Fibroblast of mammary gland (primary cell): ENCODE data around the gene TOMM34.

Experiments used
- DNase-seq: peaks from one replicate; pipeline ENCODE4 v3.0.0-alpha.2; 2010; ENCODE audit warnings: low read depth
- H3K4me3 ChIP-seq: 2 replicates; pipeline ENCODE4 v1.5.1; 2011; ENCODE audit warnings: low read depth, mild to moderate bottlenecking, low read length, moderate library complexity; ENCODE audit not compliant: control insufficient read depth
- CTCF ChIP-seq: conservative IDR thresholded peaks from 2 replicates; pipeline ENCODE4 v1.5.1; 2011; ENCODE audit warnings: low read depth, low read length, inconsistent platforms; ENCODE audit not compliant: control insufficient read depth, insufficient read depth

Gene TOMM34

GRCh38 chr20:44936510-44936909 is 23.7 kb downstream of the TOMM34 start:
- TF ChIP-seq CTCF = no peak
- DNase-seq = no peak
- no peak overlapping the region for H3K4me3 ChIP-seq

GRCh38 chr20:44932916-44933315 is 27.3 kb downstream of the TOMM34 start:
- H3K4me3 ChIP-seq = no peak overlapping the region
- DNase-seq = no peak
- no peak for TF ChIP-seq CTCF

GRCh38 chr20:44931911-44932310 is 28.3 kb downstream of the TOMM34 start:
- no peak overlapping the region for H3K4me3 ChIP-seq
- TF ChIP-seq CTCF = no peak
- no peak for DNase-seq

GRCh38 chr20:44930517-44931168 is 29.6 kb downstream of the TOMM34 start:
- no peak for DNase-seq
- no peak overlapping the region for H3K4me3 ChIP-seq
- TF ChIP-seq CTCF = no peak

GRCh38 chr20:44928595-44928994 is 31.6 kb downstream of the TOMM34 start:
- no peak for TF ChIP-seq CTCF
- DNase-seq = no peak
- H3K4me3 ChIP-seq = no peak overlapping the region

GRCh38 chr20:44924541-44924940 is 35.7 kb downstream of the TOMM34 start:
- TF ChIP-seq CTCF = no peak
- no peak overlapping the region for H3K4me3 ChIP-seq
- DNase-seq = no peak

GRCh38 chr20:44921447-44921846 is 38.8 kb downstream of the TOMM34 start:
- no peak overlapping the region for H3K4me3 ChIP-seq
- no peak for DNase-seq
- no peak for TF ChIP-seq CTCF
